ENCODE measurements around the gene RSF1.

Gene RSF1

DNA sequence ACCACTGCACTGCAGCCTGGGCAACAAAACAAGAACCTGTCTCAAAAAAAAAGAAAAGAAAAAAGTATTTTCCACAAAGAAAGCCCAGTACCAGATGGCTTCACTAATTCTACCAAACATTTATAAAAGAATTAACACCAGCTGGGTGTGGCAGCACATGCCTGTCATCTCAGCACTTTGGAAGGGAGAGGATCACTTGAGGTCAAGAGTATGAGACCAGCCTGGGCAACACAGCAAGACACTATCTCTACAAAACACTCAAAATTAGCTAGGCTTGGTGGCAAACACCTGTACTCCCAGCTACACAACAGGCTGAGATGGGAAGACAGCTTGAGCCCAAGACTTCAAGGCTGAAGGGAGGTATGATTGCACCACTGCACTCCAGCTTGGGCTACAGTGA is 20.1 kb downstream of the RSF1 start:
- no peak for DNase-seq

- no peak for DNase-seq
These were observed 21.2 kb downstream of the RSF1 start for GRCh38 chr11:77799338-77799737.

GRCh38 chr11:77793972-77794371 is 26.6 kb downstream of the RSF1 start:
- no peak for DNase-seq

- DNase-seq, result no peak
These were observed 29.2 kb downstream of the RSF1 start for GRCh38 chr11:77791301-77791700.

GRCh38 chr11:77789731-77790476 is 30.6 kb downstream of the RSF1 start:
- DNase-seq, result no peak

- no peak for DNase-seq
These were observed 31.3 kb downstream of the RSF1 start for GRCh38 chr11:77789061-77789730.

GRCh38 chr11:77784572-77784971 is 36.0 kb downstream of the RSF1 start:
- no peak for DNase-seq

GRCh38 chr11:77783025-77783424 is 37.5 kb downstream of the RSF1 start:
- DNase-seq, result no peak

GRCh38 chr11:77779935-77780334 is 40.6 kb downstream of the RSF1 start:
- DNase-seq, result no peak

GRCh38 chr11:77778549-77778948 is 42.0 kb downstream of the RSF1 start:
- DNase-seq, result no peak

DNA sequence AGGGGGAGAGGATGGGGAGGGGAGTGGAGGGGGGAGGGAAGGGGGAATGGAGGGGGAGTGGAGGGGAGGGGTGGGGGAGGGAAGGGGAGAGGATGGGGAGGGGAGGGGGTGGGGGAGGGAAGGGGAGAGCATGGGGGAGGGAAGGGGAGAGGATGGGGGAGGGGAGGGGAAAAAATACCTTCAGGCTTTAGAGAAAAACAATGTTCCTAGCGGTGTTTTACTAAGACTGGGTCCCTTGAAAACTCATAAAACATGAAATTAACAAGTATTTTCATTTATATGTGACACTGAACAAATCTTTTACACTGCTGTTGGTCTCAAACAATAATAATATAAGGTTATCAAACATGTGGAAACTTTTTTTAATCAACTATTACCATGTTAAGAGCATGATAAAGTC is 42.4 kb downstream of the RSF1 start:
- DNase-seq, result no peak

DNA sequence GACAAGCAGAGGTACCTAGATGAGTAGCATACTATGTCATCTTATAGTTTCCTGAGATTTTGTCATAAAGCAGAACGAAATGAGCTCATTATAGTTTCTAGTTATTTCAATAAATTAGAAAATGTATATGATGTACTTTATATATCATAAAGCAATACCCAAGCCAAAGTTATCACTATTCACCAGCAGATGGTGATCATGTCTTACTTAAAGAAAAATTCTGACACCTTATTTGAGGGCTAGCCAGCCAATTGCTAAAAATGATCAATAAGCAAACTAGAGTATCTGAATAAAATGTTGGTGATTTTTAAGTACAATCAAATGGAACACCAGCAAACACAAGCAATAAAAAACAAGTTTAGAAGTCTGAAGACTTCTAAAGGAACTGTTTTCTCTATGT is 44.1 kb downstream of the RSF1 start:
- DNase-seq, result peak; percentile 44

- DNase-seq, result no peak
These were observed 44.6 kb downstream of the RSF1 start for GRCh38 chr11:77775936-77776335.

GRCh38 chr11:77771135-77771534 is 49.4 kb downstream of the RSF1 start:
- no peak for DNase-seq

DNA sequence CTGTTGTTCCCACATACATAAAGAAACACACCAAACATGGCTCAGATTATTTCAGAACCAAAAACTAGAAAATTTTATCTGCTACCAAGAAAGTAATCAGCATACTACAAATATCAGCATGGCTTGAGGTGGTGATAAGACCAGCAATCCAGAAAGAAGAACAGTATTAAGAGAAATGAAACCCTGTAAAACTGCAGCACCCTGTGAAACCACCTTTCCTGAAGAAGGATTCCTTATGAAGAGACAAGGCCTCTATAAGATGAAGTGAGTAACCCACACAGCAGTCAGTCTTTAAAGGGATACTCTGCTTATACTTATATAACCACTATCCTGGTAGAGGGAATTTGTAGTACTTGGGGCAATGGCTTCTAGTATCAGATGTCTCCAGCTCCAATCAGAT is 49.9 kb downstream of the RSF1 start:
- no peak for DNase-seq

- no peak for DNase-seq
These were observed 58.1 kb downstream of the RSF1 start for GRCh38 chr11:77762426-77762825.

DNA sequence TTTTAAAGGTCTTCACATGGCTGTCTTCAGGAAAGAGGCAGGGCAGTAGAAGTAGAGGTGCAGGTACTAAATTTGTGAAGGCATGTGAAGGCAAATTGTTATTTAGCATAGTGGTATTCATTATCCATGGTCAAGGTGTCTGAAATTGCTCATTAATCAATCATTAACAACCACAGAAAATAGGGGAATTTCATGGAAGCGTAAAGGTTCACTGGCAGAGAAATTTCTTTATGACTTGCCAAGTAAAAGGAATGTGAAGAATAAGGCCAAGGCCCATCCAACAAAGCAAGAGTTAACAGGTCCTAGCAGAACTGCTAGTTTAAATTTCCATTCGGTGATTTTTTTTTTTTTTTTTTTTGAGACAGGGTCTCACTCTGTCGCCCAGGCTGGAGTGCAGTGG is 59.0 kb downstream of the RSF1 start:
- DNase-seq, result no peak

DNA sequence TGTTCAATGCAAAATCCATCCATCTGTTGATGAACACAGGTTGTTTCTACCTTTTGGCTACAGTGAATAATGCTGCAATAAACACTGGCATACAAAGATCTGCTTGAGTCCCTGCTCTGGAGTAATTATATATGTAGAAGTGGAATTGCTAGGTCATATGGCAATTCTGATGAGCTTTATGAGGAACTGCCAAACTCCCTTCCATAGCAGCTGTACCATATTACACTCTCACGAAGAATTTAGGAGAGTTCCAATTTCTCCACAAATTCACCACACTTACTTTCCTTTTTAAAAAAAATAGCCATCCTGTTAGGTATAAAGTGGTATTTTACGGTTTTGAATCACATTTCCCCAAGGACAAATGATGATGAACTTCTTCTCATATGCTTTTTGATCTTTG is 62.2 kb downstream of the RSF1 start:
- no peak for DNase-seq

- no peak for DNase-seq
These were observed 67.3 kb downstream of the RSF1 start for GRCh38 chr11:77753230-77753629.

DNA sequence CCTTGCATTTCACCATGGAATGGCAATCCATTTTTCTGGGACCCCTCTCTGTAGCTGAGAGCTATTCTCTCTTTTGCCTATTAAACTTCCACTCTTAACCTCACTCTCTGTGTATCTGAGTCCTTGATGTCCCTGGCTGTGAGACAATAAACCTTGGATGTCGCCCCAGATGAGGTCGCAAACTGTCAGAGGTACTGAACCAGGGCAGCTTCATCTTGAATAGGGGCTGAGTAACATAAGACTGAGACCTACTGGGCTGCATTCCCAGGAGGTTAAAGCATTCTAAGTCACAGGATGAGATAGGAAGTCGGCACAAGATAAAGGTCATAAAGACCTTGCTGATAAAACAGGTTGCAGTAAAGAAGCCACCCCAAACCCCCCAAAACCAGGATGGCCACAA is 68.0 kb downstream of the RSF1 start:
- no peak for DNase-seq

GRCh38 chr11:77750394-77751156 is 69.9 kb downstream of the RSF1 start:
- DNase-seq, result no peak

DNA sequence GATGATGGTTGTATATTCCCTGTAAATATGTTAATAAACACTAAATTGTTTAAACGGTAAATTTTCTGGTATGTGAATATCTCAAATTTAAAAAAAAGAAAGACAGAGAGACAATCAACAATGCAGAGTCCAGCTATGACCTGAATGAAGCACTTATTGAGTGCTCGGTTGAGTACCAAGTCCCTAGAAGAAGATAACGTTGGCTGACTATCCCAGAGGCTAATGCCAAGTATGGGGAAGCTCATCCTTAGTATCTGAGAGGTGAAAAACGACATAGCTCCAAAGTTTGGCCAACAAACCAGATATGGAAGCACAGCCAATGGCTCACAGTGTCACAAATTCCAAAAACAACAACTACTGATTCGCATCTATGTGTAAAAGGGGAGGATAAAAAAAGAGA is 71.3 kb downstream of the RSF1 start:
- no peak for DNase-seq

DNA sequence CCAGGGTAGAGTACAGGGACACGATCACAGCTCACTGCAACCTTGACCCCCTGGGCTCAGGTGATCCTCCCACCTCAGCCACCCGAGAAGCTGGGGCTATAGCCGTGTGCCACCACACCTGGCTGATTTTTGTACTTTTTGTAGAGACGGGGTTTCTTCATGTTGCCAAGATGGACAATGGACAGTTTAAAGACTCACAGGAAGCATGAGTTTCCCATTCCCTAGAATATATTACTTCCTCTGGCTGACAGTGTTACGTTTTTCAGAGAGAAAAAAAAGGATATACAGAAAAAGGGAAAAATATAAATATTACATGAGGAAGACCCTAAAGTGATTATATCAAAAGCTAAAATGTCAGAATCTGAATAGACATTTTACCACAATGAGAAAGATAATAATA is 72.3 kb downstream of the RSF1 start:
- DNase-seq, result no peak

- DNase-seq, result no peak
These were observed 73.0 kb downstream of the RSF1 start for GRCh38 chr11:77747381-77747969.

Measured in CD4-positive, alpha-beta T cell treated with Interleukin-12 subunit alpha and Interleukin-12 subunit beta, for 1 hour (primary cell).